HG03108 (cell line): ENCODE results near the gene AGFG2.

Experiments
- ATAC-seq: cut with Tn5 transposase; IDR thresholded peaks from one replicate; pipeline ENCODE4 v1.9.1; 2021; ENCODE audit warnings: moderate library complexity; ENCODE audit not compliant: unreplicated experiment

The AGFG2 gene

DNA sequence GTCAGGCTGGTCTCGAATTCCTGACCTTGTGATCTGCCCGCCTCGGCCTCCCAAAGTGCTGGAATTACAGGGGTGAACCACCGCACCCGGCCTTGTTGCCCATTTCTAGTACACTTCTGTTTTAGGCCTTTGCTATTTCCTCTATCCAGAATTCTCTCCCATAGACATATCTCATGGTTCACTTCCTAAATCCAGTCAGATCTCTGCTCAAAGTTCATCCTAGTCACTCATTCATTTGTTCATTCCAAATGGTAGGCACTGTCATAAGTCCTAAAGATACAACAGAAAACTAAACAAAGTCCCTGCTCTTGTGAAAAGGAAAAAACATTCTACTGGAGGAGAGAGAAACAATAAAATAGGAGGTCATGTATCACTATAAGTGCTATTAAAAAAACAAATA is 71.0 kb downstream of the AGFG2 start:
- ATAC-seq, result no peak

DNA sequence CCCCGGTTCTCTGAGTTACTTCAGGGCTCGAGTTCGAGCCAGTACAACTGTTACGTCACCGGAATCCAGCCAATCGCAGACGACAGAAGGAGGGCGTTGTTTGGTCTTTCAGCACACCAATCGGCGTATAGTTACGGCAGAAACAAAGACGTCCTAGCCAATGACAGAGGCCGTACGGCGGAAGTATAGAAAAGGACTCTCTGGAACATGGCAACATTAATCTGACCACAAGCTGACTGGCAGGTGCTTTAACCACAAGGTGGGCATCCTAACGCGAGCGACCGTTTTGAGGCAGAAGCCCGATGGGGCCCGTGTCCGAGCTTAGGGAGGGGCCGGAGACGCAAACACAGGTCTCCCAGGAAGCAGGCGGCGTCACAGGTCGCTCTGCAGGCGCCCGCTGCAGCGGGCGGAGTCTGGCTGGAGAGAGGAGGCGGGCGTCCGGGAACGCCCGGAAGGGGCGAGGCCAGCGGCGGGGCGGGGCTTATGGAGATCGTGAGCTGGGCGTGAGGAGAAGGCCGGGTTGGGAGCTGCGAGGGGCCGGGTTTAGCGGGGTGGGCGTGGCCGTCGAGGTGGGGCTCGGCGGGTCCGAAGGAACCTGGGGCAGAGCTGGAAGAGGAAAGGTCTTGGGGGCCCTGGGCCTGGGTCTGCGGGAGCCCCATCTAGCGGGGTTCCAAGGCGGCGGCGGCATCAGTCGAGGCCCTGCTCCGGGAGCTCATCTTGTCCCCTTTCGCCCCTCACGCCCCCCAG is 73.2 kb downstream of the AGFG2 start, which contains the start of gene MOSPD3:
TSS of gene MOSPD3 (plus strand) at position 558 of the 747 bp plus-strand sequence. CDS start 252 bp downstream, outside the sequence.
- ATAC-seq, result peak; percentile 90

- ATAC-seq, result no peak
Measured at GRCh38 chr7:100612730-100613390, 73.9 kb downstream of the AGFG2 start.

DNA sequence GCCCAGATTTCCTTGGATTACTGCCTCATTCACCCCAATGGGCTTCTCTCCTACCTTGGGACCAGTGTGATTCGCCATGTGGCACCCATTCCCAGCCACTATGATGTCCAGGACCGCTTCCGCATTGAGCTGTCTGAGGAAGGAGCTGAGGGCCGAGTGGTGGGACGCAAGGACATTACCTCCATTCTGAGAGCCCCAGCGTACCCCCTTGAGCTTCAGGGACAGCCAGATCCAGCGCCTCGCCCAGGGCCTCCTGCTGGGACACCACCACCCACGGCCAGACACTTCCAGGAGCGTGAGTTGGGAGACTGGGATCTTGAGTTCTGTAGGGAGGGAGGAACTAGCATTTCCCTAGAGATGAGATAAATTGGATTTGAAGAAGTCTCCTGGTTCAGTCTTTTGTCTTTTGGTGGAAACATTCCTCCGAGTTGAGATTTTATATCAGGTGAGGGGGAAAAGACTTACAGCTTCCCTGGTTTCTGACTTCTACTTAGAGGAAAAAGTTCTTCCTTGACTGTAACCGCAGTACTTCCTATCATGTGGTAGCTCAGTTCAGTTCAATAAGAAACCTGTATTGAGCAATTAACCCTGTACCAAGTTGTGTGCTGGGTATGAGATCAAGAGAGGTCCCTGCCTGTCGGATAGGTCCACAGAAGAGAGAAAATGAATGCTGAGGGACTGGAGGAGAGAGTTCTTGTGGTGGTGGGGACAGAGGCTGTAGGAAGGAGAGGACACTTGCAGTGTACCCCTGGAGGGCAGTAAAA is 74.6 kb downstream of the AGFG2 start:
- ATAC-seq, result no peak

DNA sequence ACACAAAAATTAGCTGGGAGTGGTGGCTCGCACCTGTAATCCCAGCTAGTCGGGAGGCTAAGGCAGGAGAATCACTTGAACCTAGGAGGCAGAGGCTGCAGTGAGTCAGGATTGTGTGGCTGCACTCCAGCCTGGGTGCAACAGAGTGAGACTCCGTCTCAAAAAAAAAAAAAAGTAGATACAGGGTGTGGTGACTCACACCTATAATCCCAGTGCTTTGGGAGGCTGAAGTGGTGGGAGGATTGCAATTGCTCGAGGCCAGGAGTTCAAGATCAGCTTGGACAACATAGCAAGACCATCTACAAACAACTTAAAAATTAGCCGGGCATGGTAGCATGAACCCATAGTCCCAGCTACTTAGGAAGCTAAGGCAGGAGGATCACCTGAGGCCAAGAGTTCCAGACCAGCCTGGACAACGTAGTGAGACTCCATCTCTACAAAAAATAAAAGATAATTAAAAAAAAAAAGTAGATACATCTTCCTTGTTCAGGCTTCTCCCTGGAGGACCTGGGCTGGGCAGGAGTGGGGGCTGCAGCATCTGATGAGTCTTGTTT is 75.4 kb downstream of the AGFG2 start:
- no peak for ATAC-seq
